Cardiac fibroblast (primary cell): ENCODE measurements around the gene PIM3.
A peak's percentile ranks its signal among the peaks of the same experiment; 100 is the strongest.

Experiments
- DNase-seq, 2 donors: peaks; one replicate each; pipeline versions ENCODE4 v3.0.0 to v3.0.0-alpha.2; 2010; ENCODE audit warnings: low read depth in 2 of 2
- H3K4me3 ChIP-seq, 2 donors: replicated peaks in 1 of 2; 1 replicate in 1 of 2; 2 replicates in 1 of 2; pipeline ENCODE4 v1.5.1; 2011; ENCODE audit warnings: low read depth in 2 of 2, low read length in 2 of 2, mild to moderate bottlenecking in 2 of 2, moderate library complexity in 1 of 2
- CTCF ChIP-seq: IDR thresholded peaks from one replicate; pipeline ENCODE4 v1.5.1; 2011; ENCODE audit warnings: low read depth, mild to moderate bottlenecking, low read length, inconsistent platforms

The PIM3 gene

GRCh38 chr22:49916831-49917230, 43.7 kb upstream of the PIM3 start:
- no peak overlapping the region for H3K4me3 ChIP-seq
- TF ChIP-seq CTCF, result no peak
- DNase-seq, result no peak

GRCh38 chr22:49917974-49918910, 42.3 kb upstream of the PIM3 start, which contains the start of the genes ALG12 and CRELD2:
Gene ALG12, minus strand, starts transcription at chr22:49918438. Its CDS starts 4,673 bp downstream, at chr22:49913765.
Gene CRELD2, plus strand, starts transcription at chr22:49918634. Its CDS starts 136 bp downstream, at chr22:49918770.
- peak within 1 kb of the TSS; percentile 80 to 90 for H3K4me3 ChIP-seq
- TF ChIP-seq CTCF, result no peak
- peak; percentile 97 to 99 for DNase-seq

- DNase-seq, result no peak
- H3K4me3 ChIP-seq, result peak overlapping the region; percentile 74 to 83
- TF ChIP-seq CTCF, result no peak
Measured at GRCh38 chr22:49918911-49919881, 41.4 kb upstream of the PIM3 start.

- no peak for DNase-seq
- H3K4me3 ChIP-seq, result no peak overlapping the region
- TF ChIP-seq CTCF, result no peak
Measured at GRCh38 chr22:49920859-49921258, 39.7 kb upstream of the PIM3 start.

GRCh38 chr22:49921508-49922278, 38.9 kb upstream of the PIM3 start:
- no peak overlapping the region for H3K4me3 ChIP-seq
- DNase-seq, result no peak
- no peak for TF ChIP-seq CTCF

- TF ChIP-seq CTCF, result no peak
- no peak for DNase-seq
Measured at GRCh38 chr22:49922484-49922883, 38.1 kb upstream of the PIM3 start.

More at GRCh38 chr22:49922484-49922883, 38.1 kb upstream of the PIM3 start:
- H3K4me3 ChIP-seq, result no peak overlapping the region
